Peyer's patch (tissue), 4 donors: ENCODE results near the gene GRAMD4. TPM values are rescaled to one million over a fixed set of nuclear protein-coding genes. Genes with fewer than 3 reads are reported as not detected.
A peak's percentile ranks its signal among the peaks of the same experiment; 100 is the strongest.

Source experiments
- DNase-seq, 3 donors: peaks; one replicate each; pipeline ENCODE4 v3.0.0-alpha.2; 2017 to 2019
- H3K27ac ChIP-seq, 4 donors: fragments of 200-600 bp; sonication (generic); one replicate each; pipeline ENCODE4 v1.5.1; 2016 to 2019
- H3K27me3 ChIP-seq, 2 donors: fragments of 200-600 bp; sonication (generic); one replicate each; pipeline ENCODE4 v1.5.1; 2019
- H3K36me3 ChIP-seq, 3 donors: fragments of 200-600 bp; sonication (generic); one replicate each; pipeline ENCODE4 v1.5.1; 2016 to 2019
- H3K4me1 ChIP-seq, 4 donors: fragments of 200-600 bp; sonication (generic); one replicate each; pipeline ENCODE4 v1.5.1; 2016 to 2019
- H3K4me3 ChIP-seq, 4 donors: fragments of 200-600 bp; sonication (generic); 1 replicate in 3 of 4; 2 replicates in 1 of 4; pipeline ENCODE4 v1.5.1; 2016 to 2019; ENCODE audit warnings: mild to moderate bottlenecking in 1 of 4
- H3K9me3 ChIP-seq, 4 donors: fragments of 200-600 bp; sonication (generic); one replicate each; pipeline ENCODE4 v1.5.1; 2016 to 2019; ENCODE audit warnings: mild to moderate bottlenecking in 1 of 4
- POLR2A ChIP-seq, 2 donors: fragments of 450-650 bp; IDR thresholded peaks; one replicate each; pipeline ENCODE4 v1.5.1; 2017; ENCODE audit warnings: antibody characterized with exemption in 2 of 2, mild to moderate bottlenecking in 2 of 2, moderate library complexity in 2 of 2
- total RNA-seq, 4 donors: library from RNA; depleted of rRNA; stranded (reverse); fragments of >200 nt; gene quantifications; one replicate each; pipeline ENCODE4 v1.1.0, GENCODE V29; 2016
- TF ChIP-seq, protein P1 (sequence below), 6 experiments: fragments of 450-650 bp in 4 of 6; fragments of 200-600 bp in 2 of 6; sonication (generic) in 1 of 6; IDR thresholded peaks; one replicate each; pipeline ENCODE4 v1.5.1; 2017 to 2019; ENCODE audit warnings: antibody characterized with exemption in 6 of 6, mild to moderate bottlenecking in 3 of 6, moderate library complexity in 1 of 6

GRAMD4 gene
- total RNA-seq, 4 donors from 2014 or later = 98.2 to 428 (median 422) TPM

DNA sequence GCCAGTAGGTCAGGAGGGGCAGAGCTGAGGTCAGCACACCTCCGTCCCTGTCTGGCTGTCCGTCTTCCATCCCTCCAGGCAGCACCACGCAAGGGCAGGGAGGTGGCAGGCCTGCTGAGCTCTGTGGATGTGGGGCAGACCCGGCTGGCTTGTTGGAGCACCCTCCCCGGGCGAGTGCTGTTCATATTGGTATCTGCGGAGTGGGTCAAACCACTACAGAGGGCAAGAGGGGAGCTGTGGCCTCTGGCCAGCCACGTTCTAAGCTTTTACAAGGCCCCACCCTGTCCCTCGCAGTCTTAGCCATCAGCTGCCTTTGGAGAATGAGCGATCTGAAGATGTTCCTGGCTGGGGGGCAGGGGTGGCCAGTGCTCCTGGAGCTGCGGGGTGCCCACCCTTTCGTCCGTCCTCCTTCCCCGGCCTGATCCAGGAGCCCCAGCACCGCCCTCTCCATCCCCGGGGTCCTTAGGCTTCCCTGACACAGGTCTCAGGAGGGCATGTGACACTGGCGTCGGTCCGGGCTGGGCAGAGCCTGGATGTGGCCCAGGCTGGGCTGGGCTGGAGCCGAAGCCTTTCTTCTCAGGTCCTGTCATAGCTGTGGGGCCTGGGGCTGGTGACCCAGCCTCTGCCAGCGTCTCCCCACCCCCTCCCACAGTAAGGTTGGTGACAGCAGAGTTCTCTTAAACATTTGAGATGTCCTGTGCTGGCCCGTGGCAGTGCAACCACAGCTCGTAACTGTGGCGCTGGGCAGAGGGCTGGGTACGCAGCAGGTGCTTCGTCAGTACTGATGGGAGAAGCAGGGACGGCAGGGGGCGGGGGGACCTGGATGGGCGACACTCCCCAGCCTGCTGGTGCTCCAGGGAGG, 31.7 kb upstream of the GRAMD4 start:
- H3K27me3 ChIP-seq = no peaks in the 10 kb centered on the region
- DNase-seq = peak in 2 of 3 donors; percentile 46 to 49
- no peaks in the 10 kb centered on the region for H3K9me3 ChIP-seq
- TF ChIP-seq, protein P1, sequence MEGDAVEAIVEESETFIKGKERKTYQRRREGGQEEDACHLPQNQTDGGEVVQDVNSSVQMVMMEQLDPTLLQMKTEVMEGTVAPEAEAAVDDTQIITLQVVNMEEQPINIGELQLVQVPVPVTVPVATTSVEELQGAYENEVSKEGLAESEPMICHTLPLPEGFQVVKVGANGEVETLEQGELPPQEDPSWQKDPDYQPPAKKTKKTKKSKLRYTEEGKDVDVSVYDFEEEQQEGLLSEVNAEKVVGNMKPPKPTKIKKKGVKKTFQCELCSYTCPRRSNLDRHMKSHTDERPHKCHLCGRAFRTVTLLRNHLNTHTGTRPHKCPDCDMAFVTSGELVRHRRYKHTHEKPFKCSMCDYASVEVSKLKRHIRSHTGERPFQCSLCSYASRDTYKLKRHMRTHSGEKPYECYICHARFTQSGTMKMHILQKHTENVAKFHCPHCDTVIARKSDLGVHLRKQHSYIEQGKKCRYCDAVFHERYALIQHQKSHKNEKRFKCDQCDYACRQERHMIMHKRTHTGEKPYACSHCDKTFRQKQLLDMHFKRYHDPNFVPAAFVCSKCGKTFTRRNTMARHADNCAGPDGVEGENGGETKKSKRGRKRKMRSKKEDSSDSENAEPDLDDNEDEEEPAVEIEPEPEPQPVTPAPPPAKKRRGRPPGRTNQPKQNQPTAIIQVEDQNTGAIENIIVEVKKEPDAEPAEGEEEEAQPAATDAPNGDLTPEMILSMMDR (IDR thresholded peaks at IDR 0.05) = no peak
- no peak for TF ChIP-seq POLR2A (IDR thresholded peaks at IDR 0.05)
- H3K27ac ChIP-seq = peak overlapping the region in 2 of 4 donors; percentile 74 to 83
- H3K4me1 ChIP-seq = peaks cover 4 to 58% (median 19%) of the 10 kb centered on the region in 4 donors
- peak overlapping the region in 1 of 4 donors; percentile 2 for H3K4me3 ChIP-seq
- no peaks in the 10 kb centered on the region for H3K36me3 ChIP-seq

DNA sequence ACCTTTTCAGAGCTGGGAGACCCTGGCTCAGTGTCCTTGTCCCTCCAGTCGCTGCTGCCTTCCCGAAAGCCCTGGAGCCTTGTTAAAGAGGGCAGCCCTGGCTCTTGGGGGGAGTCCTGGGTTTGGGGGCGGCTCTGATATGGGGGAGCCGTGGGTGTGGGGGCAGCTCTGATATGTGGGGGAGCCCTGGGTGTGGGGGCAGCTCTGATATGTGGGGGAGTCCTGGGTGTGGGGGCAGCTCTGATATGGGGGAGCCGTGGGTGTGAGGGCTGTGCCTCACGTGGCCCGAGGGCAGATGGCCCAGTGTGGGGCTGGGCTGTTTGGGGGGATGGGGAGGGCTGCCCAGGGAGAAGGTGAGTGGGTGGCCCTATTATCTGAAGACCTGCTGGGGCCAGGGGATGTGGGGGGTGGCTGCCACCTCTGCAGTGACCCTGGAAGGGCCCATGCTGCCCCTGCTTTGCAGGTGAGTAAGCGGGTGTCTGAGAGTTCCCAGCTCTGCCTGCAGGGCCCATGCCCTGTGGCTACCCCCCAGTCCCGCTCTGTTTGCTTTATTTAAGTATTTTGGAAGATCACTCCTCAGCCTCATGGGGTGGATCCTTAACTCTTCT, 30.9 kb upstream of the GRAMD4 start:
- Histone ChIP-seq H3K4me1 (peaks cover 4 to 56% (median 19%) of the 10 kb centered on the region in 4 donors), H3K4me3 (no peak overlapping the region), H3K27me3 (no peaks in the 10 kb centered on the region), H3K27ac (peak overlapping the region in 1 of 4 donors; percentile 46), H3K36me3 (no peaks in the 10 kb centered on the region), H3K9me3 (no peaks in the 10 kb centered on the region)
- TF ChIP-seq POLR2A (IDR thresholded peaks at IDR 0.05) = no peak
- TF ChIP-seq, protein P1 (IDR thresholded peaks at IDR 0.05) = no peak
- peak in 1 of 3 donors; percentile 39 for DNase-seq

DNA sequence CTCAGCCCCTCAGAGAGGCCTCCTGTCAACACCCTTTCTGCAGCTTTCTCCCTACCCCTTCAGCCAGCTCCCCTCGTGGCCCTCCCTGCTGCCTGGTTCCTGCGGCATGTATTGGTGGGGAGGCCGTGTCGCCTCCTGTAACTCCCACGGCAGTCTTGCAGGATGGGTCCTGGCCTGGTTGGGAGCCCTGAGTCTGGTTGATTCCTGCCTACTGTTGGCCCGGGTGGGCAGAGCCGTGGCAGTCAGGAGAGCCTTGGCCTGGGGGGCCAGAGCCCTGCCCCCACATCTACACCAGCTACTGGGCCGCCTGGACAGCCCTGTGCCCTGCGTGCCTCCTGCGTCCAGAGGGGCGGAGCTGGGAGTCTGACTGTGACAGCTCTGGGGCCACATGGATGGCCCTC, 30.3 kb upstream of the GRAMD4 start:
- Histone ChIP-seq H3K4me3 (no peak overlapping the region), H3K4me1 (peaks cover 4 to 50% (median 19%) of the 10 kb centered on the region in 4 donors), H3K36me3 (no peaks in the 10 kb centered on the region), H3K27ac (peak overlapping the region in 1 of 4 donors; percentile 46), H3K27me3 (no peaks in the 10 kb centered on the region), H3K9me3 (no peaks in the 10 kb centered on the region)
- no peak for TF ChIP-seq POLR2A (IDR thresholded peaks at IDR 0.05)
- TF ChIP-seq, protein P1 (IDR thresholded peaks at IDR 0.05) = no peak
- no peak for DNase-seq

DNA sequence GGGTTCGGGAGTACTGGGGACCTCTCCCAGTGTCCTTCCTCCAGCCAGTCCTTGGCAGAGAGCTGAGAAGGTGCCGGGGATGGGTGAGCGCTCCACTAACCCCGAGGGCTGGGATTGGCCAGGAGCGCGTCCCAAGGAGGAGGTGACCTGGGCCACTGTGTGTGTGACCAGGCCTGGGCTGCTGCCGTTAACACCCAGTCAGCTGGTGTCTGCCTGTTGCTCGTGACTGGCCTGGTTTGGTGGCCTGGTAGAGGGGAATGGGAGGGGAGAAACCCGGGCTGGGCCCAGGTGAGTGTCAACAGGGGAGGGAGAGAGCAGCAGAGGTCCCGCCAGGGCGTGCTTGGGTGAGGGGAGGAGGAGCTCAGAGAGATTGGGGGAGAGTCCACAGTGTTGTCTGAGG, 29.9 kb upstream of the GRAMD4 start:
- Histone ChIP-seq H3K36me3 (no peaks in the 10 kb centered on the region), H3K27me3 (no peaks in the 10 kb centered on the region), H3K9me3 (no peaks in the 10 kb centered on the region), H3K27ac (no peak overlapping the region), H3K4me3 (no peak overlapping the region), H3K4me1 (peaks cover 4 to 47% (median 19%) of the 10 kb centered on the region in 4 donors)
- no peak for TF ChIP-seq POLR2A (IDR thresholded peaks at IDR 0.05)
- TF ChIP-seq, protein P1 (IDR thresholded peaks at IDR 0.05) = no peak
- peak in 1 of 3 donors; percentile 47 for DNase-seq

DNA sequence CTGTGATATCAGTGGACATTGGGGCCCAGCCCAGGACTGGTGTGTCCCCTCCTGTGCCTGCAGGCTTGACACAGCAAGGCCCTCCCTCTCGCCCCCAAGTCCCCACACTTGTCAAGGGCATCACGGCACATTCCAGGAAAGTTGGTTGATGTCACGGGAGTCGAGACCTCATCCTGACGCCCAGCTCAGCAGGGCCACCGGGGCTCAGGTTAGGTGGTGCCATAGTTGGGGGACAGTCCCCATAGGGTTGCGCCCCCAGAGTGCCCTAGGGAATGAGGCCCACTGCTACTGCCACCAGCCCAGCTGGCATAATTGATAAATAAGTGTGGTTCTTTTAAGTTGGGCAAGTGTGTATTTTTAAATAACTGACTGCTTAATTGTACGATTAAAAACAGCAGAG, 28.3 kb upstream of the GRAMD4 start:
- Histone ChIP-seq H3K27me3 (no peaks in the 10 kb centered on the region), H3K9me3 (no peaks in the 10 kb centered on the region), H3K4me1 (peaks cover 4 to 47% (median 11%) of the 10 kb centered on the region in 4 donors), H3K36me3 (no peaks in the 10 kb centered on the region), H3K4me3 (no peak overlapping the region), H3K27ac (peak overlapping the region; percentile 41 to 71 (median 59))
- TF ChIP-seq, protein P1 (IDR thresholded peaks at IDR 0.05) = no peak
- TF ChIP-seq POLR2A (IDR thresholded peaks at IDR 0.05) = no peak
- DNase-seq = peak in 1 of 3 donors; percentile 28
